ENCODE results near the gene CSGALNACT2.
"Not testable (repeated sequence)": the region's sequence is repeated elsewhere in the genome, so short reads cannot be mapped to it uniquely, and the experiment has no call there.

CSGALNACT2 gene

GRCh38 chr10:43137717-43138020 lies 576 bp upstream of the CSGALNACT2 start:
- peaks cover 6% of the 10 kb centered on the region for H3K27me3 ChIP-seq (ENCODE audit: control insufficient read depth, insufficient read depth, low read length)
- H3K9me3 ChIP-seq (ENCODE audit: control insufficient read depth, insufficient read depth, low read length): no peaks in the 10 kb centered on the region
- H3K4me3 ChIP-seq (ENCODE audit: low read depth, low read length): peak overlapping the region; percentile 91
- H3K4me1 ChIP-seq (ENCODE audit: control insufficient read depth, insufficient read depth, low read length): peaks cover 2% of the 10 kb centered on the region
- H3K36me3 ChIP-seq (ENCODE audit: control insufficient read depth, insufficient read depth, low read length): no peaks in the 10 kb centered on the region
- no peak overlapping the region for H3K9ac ChIP-seq (ENCODE audit: low read depth, low read length)

DNA sequence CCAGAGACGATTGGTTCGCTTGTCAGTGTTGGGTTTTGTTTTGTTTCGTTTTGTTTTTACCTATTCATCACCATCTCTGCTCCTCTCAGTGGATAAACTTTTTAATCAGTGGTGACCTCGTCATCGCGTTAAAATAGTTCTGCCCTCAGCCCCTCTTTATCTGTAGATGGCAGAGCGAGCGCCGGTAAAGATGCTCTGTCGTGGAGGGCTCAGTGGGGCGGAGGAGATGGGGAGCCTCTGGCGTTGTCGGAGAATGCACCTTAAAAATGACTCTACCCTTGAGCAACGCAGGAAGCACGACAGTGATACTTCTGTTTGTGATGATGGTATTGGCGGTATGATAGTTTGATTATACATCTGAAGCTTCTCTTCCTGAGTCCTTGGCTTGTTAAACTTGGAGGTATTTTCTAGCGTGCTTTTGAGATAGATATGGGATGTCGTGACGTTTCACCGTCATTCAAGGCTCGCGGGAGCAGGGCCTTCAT lies 554 bp downstream of the CSGALNACT2 start:
- H3K9ac ChIP-seq (ENCODE audit: low read depth, low read length): no peak overlapping the region

GRCh38 chr10:43141421-43141820 lies 3.2 kb downstream of the CSGALNACT2 start:
- Histone ChIP-seq H3K4me3 (ENCODE audit: low read depth, low read length) (no peak overlapping the region), H3K27me3 (ENCODE audit: control insufficient read depth, insufficient read depth, low read length) (peaks cover 6% of the 10 kb centered on the region), H3K36me3 (ENCODE audit: control insufficient read depth, insufficient read depth, low read length) (no peaks in the 10 kb centered on the region), H3K9ac (ENCODE audit: low read depth, low read length) (no peak overlapping the region), H3K9me3 (ENCODE audit: control insufficient read depth, insufficient read depth, low read length) (no peaks in the 10 kb centered on the region), H3K4me1 (ENCODE audit: control insufficient read depth, insufficient read depth, low read length) (peaks cover 21% of the 10 kb centered on the region)

More for the DNA sequence above, 554 bp downstream of the CSGALNACT2 start:
- H3K36me3 ChIP-seq (ENCODE audit: control insufficient read depth, insufficient read depth, low read length): no peaks in the 10 kb centered on the region
- peaks cover 6% of the 10 kb centered on the region for H3K4me1 ChIP-seq (ENCODE audit: control insufficient read depth, insufficient read depth, low read length)
- no peaks in the 10 kb centered on the region for H3K9me3 ChIP-seq (ENCODE audit: control insufficient read depth, insufficient read depth, low read length)
- peaks cover 6% of the 10 kb centered on the region for H3K27me3 ChIP-seq (ENCODE audit: control insufficient read depth, insufficient read depth, low read length)
- H3K4me3 ChIP-seq (ENCODE audit: low read depth, low read length): peak overlapping the region; percentile 91

GRCh38 chr10:43145311-43145710 lies 7.1 kb downstream of the CSGALNACT2 start:
- H3K36me3 ChIP-seq (ENCODE audit: control insufficient read depth, insufficient read depth, low read length): no peaks in the 10 kb centered on the region
- no peaks in the 10 kb centered on the region for H3K9me3 ChIP-seq (ENCODE audit: control insufficient read depth, insufficient read depth, low read length)
- no peak overlapping the region for H3K4me3 ChIP-seq (ENCODE audit: low read depth, low read length)
- H3K9ac ChIP-seq (ENCODE audit: low read depth, low read length): no peak overlapping the region
- H3K4me1 ChIP-seq (ENCODE audit: control insufficient read depth, insufficient read depth, low read length): peaks cover 19% of the 10 kb centered on the region
- no peaks in the 10 kb centered on the region for H3K27me3 ChIP-seq (ENCODE audit: control insufficient read depth, insufficient read depth, low read length)

GRCh38 chr10:43145936-43146335 lies 7.7 kb downstream of the CSGALNACT2 start:
- H3K9ac ChIP-seq (ENCODE audit: low read depth, low read length); H3K9me3 ChIP-seq (ENCODE audit: control insufficient read depth, insufficient read depth, low read length); H3K36me3 ChIP-seq (ENCODE audit: control insufficient read depth, insufficient read depth, low read length); H3K4me3 ChIP-seq (ENCODE audit: low read depth, low read length); H3K27me3 ChIP-seq (ENCODE audit: control insufficient read depth, insufficient read depth, low read length): not testable (repeated sequence)
- peaks cover 19% of the 10 kb centered on the region for H3K4me1 ChIP-seq (ENCODE audit: control insufficient read depth, insufficient read depth, low read length)

- Histone ChIP-seq H3K9ac (ENCODE audit: low read depth, low read length) (no peak overlapping the region), H3K27me3 (ENCODE audit: control insufficient read depth, insufficient read depth, low read length) (no peaks in the 10 kb centered on the region)
Measured at GRCh38 chr10:43151371-43151770, 13.1 kb downstream of the CSGALNACT2 start.

GRCh38 chr10:43153901-43154300 lies 15.7 kb downstream of the CSGALNACT2 start:
- H3K9ac ChIP-seq (ENCODE audit: low read depth, low read length): no peak overlapping the region
- no peaks in the 10 kb centered on the region for H3K4me1 ChIP-seq (ENCODE audit: control insufficient read depth, insufficient read depth, low read length)
- H3K27me3 ChIP-seq (ENCODE audit: control insufficient read depth, insufficient read depth, low read length): no peaks in the 10 kb centered on the region
- no peaks in the 10 kb centered on the region for H3K36me3 ChIP-seq (ENCODE audit: control insufficient read depth, insufficient read depth, low read length)
- H3K9me3 ChIP-seq (ENCODE audit: control insufficient read depth, insufficient read depth, low read length): no peaks in the 10 kb centered on the region
- H3K4me3 ChIP-seq (ENCODE audit: low read depth, low read length): no peak overlapping the region

More at GRCh38 chr10:43151371-43151770, 13.1 kb downstream of the CSGALNACT2 start:
- Histone ChIP-seq H3K4me1 (ENCODE audit: control insufficient read depth, insufficient read depth, low read length) (no peaks in the 10 kb centered on the region), H3K9me3 (ENCODE audit: control insufficient read depth, insufficient read depth, low read length) (no peaks in the 10 kb centered on the region), H3K4me3 (ENCODE audit: low read depth, low read length) (no peak overlapping the region), H3K36me3 (ENCODE audit: control insufficient read depth, insufficient read depth, low read length) (no peaks in the 10 kb centered on the region)

GRCh38 chr10:43155221-43155620 lies 17.0 kb downstream of the CSGALNACT2 start:
- H3K36me3 ChIP-seq (ENCODE audit: control insufficient read depth, insufficient read depth, low read length): no peaks in the 10 kb centered on the region
- H3K4me1 ChIP-seq (ENCODE audit: control insufficient read depth, insufficient read depth, low read length): no peaks in the 10 kb centered on the region
- no peaks in the 10 kb centered on the region for H3K9me3 ChIP-seq (ENCODE audit: control insufficient read depth, insufficient read depth, low read length)
- no peak overlapping the region for H3K9ac ChIP-seq (ENCODE audit: low read depth, low read length)
- no peaks in the 10 kb centered on the region for H3K27me3 ChIP-seq (ENCODE audit: control insufficient read depth, insufficient read depth, low read length)
- no peak overlapping the region for H3K4me3 ChIP-seq (ENCODE audit: low read depth, low read length)

DNA sequence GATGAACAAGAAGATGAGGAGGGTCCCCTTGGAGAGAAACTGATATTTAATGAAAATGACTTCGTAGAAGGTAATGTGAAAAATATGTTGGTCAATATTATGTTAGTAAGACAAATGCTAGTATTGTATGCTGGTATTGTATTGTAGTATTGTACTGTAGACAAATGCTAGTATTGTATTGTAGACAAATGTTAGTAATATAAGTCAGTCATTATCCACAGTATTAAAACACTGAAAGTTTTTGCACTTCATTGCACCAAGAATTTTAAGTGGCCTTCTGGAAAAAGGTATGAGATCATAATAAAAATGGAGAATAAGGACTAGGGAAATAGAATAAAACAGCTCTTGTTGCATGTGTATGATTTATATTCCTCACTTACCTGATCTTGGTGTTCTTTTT lies 17.5 kb downstream of the CSGALNACT2 start:
- Histone ChIP-seq H3K4me1 (ENCODE audit: control insufficient read depth, insufficient read depth, low read length) (no peaks in the 10 kb centered on the region), H3K9me3 (ENCODE audit: control insufficient read depth, insufficient read depth, low read length) (no peaks in the 10 kb centered on the region), H3K9ac (ENCODE audit: low read depth, low read length) (no peak overlapping the region), H3K4me3 (ENCODE audit: low read depth, low read length) (no peak overlapping the region), H3K36me3 (ENCODE audit: control insufficient read depth, insufficient read depth, low read length) (no peaks in the 10 kb centered on the region), H3K27me3 (ENCODE audit: control insufficient read depth, insufficient read depth, low read length) (no peaks in the 10 kb centered on the region)

DNA sequence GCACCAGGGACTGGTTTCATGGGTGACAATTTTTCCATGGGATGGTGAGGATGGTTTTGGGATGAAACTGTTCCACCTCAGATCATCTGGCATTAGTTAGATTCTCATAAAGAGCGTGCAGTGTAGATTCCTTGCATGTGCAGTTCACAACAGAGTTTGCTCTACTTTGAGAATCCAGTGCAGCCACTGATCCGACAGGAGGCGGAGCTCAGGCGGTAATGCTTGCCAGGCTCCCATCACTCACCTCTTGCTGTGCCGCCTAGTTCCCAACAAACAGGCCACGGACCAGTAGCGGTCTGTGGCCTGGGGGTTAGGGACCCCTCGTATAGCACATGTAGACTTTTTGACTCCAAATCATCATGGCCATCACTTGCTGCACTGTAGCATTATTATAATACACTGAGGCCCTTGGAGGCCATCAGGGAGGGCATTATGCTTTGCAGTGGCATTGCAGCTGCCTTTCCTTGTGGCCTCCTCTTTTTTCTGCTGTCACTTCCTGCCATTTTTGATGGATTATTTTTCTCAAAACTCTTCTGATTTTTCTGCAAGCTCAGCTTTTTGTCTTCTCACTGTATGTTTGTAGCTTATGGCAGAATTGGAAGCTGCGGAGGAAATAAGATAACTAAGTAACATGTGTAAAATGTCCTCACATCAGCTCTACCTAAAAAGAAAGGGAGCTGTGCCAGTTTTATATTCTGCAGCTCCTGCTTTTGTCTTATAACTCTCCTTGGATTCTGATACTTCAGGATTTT lies 18.5 kb downstream of the CSGALNACT2 start:
- no peaks in the 10 kb centered on the region for H3K4me1 ChIP-seq (ENCODE audit: control insufficient read depth, insufficient read depth, low read length)
- H3K27me3 ChIP-seq (ENCODE audit: control insufficient read depth, insufficient read depth, low read length): no peaks in the 10 kb centered on the region

DNA sequence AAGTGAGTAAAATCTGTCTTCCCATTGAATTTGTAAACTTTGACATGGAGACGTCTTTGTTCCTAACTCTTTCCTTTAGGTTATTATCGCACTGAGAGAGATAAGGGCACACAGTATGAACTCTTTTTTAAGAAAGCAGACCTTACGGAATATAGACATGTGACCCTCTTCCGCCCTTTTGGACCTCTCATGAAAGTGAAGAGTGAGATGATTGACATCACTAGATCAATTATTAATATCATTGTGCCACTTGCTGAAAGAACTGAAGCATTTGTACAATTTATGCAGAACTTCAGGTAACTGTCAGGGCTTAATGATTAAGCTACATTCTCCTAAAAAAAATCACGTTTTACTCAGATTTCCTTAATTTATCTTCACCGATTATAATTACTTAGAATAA lies 20.4 kb downstream of the CSGALNACT2 start:
- Histone ChIP-seq H3K4me3 (ENCODE audit: low read depth, low read length) (no peak overlapping the region), H3K9ac (ENCODE audit: low read depth, low read length) (no peak overlapping the region), H3K36me3 (ENCODE audit: control insufficient read depth, insufficient read depth, low read length) (no peaks in the 10 kb centered on the region), H3K4me1 (ENCODE audit: control insufficient read depth, insufficient read depth, low read length) (no peaks in the 10 kb centered on the region), H3K27me3 (ENCODE audit: control insufficient read depth, insufficient read depth, low read length) (no peaks in the 10 kb centered on the region), H3K9me3 (ENCODE audit: control insufficient read depth, insufficient read depth, low read length) (no peaks in the 10 kb centered on the region)

More for the DNA sequence above, 18.5 kb downstream of the CSGALNACT2 start:
- no peaks in the 10 kb centered on the region for H3K36me3 ChIP-seq (ENCODE audit: control insufficient read depth, insufficient read depth, low read length)
- no peaks in the 10 kb centered on the region for H3K9me3 ChIP-seq (ENCODE audit: control insufficient read depth, insufficient read depth, low read length)
- no peak overlapping the region for H3K4me3 ChIP-seq (ENCODE audit: low read depth, low read length)
- no peak overlapping the region for H3K9ac ChIP-seq (ENCODE audit: low read depth, low read length)

- no peaks in the 10 kb centered on the region for H3K27me3 ChIP-seq (ENCODE audit: control insufficient read depth, insufficient read depth, low read length)
- no peaks in the 10 kb centered on the region for H3K4me1 ChIP-seq (ENCODE audit: control insufficient read depth, insufficient read depth, low read length)
- H3K9me3 ChIP-seq (ENCODE audit: control insufficient read depth, insufficient read depth, low read length): no peaks in the 10 kb centered on the region
- H3K4me3 ChIP-seq (ENCODE audit: low read depth, low read length): no peak overlapping the region
- H3K36me3 ChIP-seq (ENCODE audit: control insufficient read depth, insufficient read depth, low read length): no peaks in the 10 kb centered on the region
- no peak overlapping the region for H3K9ac ChIP-seq (ENCODE audit: low read depth, low read length)
Measured at GRCh38 chr10:43160046-43160920, 22.0 kb downstream of the CSGALNACT2 start.
